Natural killer cell treated with Interleukin-12 subunit alpha and Interleukin-12 subunit beta and Interleukin-15 and Interleukin-18, amount 100 ng/mL, for 72 hours (primary cell): Measurements from ENCODE around the gene SWSAP1. TPM values are rescaled to one million over a fixed set of nuclear protein-coding genes. Genes with fewer than 3 reads are reported as not detected.
"Not testable (repeated sequence)": the region's sequence is repeated elsewhere in the genome, so short reads cannot be mapped to it uniquely, and the experiment has no call there.

Experiments used
- ATAC-seq, 2 donors: fragments of 150-1000 bp; cut with Tn5 transposase in 1 of 2; sonication (Bioruptor Pico), chemical (Tn5 transposase) in 1 of 2; 2 replicates each; pipeline ENCODE4 v1.10.0; 2021
- DNase-seq: peaks from one replicate; pipeline ENCODE4 v3.0.0; 2022; ENCODE audit warnings: low spot score
- H3K27ac Mint-ChIP-seq, 2 donors: 1 replicate in 1 of 2; 2 replicates in 1 of 2; pipeline ENCODE4 v1.8.0; 2022; ENCODE audit warnings: mixed read lengths in 2 of 2, mild to moderate bottlenecking in 1 of 2, moderate library complexity in 1 of 2
- H3K27me3 Mint-ChIP-seq, 2 donors: 1 replicate in 1 of 2; 2 replicates in 1 of 2; pipeline ENCODE4 v1.8.0; 2022; ENCODE audit warnings: mixed read lengths in 2 of 2
- H3K36me3 Mint-ChIP-seq: one replicate; pipeline ENCODE4 v1.8.0; 2022; ENCODE audit warnings: mixed read lengths
- H3K4me1 Mint-ChIP-seq, 2 donors: 1 replicate in 1 of 2; 2 replicates in 1 of 2; pipeline ENCODE4 v1.8.0; 2022; ENCODE audit warnings: low read depth in 2 of 2, mixed read lengths in 2 of 2, mild to moderate bottlenecking in 1 of 2
- H3K4me3 Mint-ChIP-seq: one replicate; pipeline ENCODE4 v1.8.0; 2022; ENCODE audit warnings: mixed read lengths
- H3K9me3 Mint-ChIP-seq: 2 replicates; pipeline ENCODE4 v1.8.0; 2022; ENCODE audit warnings: mixed read lengths
- total RNA-seq, 2 donors: library from RNA; stranded (reverse); gene quantifications; one replicate each; pipeline ENCODE4 v1.2.3, GENCODE V29; 2022

Gene SWSAP1
- total RNA-seq, 2 donors from 2014 or later = 1.6 to 3.0 TPM

- H3K27me3 Mint-ChIP-seq = peaks cover 8 to 11% of the 10 kb centered on the region in 2 donors
- peak in 1 of 2 donors; percentile 40 for ATAC-seq
- peak; percentile 41 for DNase-seq
- no peak overlapping the region for H3K4me3 Mint-ChIP-seq
- H3K27ac Mint-ChIP-seq = no peak overlapping the region
- H3K4me1 Mint-ChIP-seq = no peaks in the 10 kb centered on the region
- H3K9me3 Mint-ChIP-seq = no peaks in the 10 kb centered on the region
- H3K36me3 Mint-ChIP-seq = no peaks in the 10 kb centered on the region
Measured at GRCh38 chr19:11399667-11400066, 25.2 kb downstream of the SWSAP1 start.

- no peaks in the 10 kb centered on the region for H3K4me1 Mint-ChIP-seq
- no peaks in the 10 kb centered on the region for H3K9me3 Mint-ChIP-seq
- H3K27ac Mint-ChIP-seq = no peak overlapping the region
- H3K27me3 Mint-ChIP-seq = peaks cover 0 to 6% of the 10 kb centered on the region in 2 donors
- DNase-seq (no peak), ATAC-seq (no peak)
- no peak overlapping the region for H3K4me3 Mint-ChIP-seq
- no peaks in the 10 kb centered on the region for H3K36me3 Mint-ChIP-seq
Measured at GRCh38 chr19:11400798-11401197, 26.3 kb downstream of the SWSAP1 start.

GRCh38 chr19:11401808-11402543 is 27.5 kb downstream of the SWSAP1 start:
- H3K27me3 Mint-ChIP-seq = peaks cover 0 to 6% of the 10 kb centered on the region in 2 donors
- DNase-seq (peak; percentile 58), ATAC-seq (no peak)
- no peaks in the 10 kb centered on the region for H3K9me3 Mint-ChIP-seq
- H3K4me1 Mint-ChIP-seq = no peaks in the 10 kb centered on the region
- no peaks in the 10 kb centered on the region for H3K36me3 Mint-ChIP-seq
- H3K4me3 Mint-ChIP-seq = no peak overlapping the region
- H3K27ac Mint-ChIP-seq = no peak overlapping the region

GRCh38 chr19:11404588-11405222 is 30.2 kb downstream of the SWSAP1 start:
- DNase-seq (peak; percentile 6), ATAC-seq (no peak)
- no peaks in the 10 kb centered on the region for H3K4me1 Mint-ChIP-seq
- no peak overlapping the region for H3K4me3 Mint-ChIP-seq
- H3K36me3 Mint-ChIP-seq = no peaks in the 10 kb centered on the region
- no peak overlapping the region for H3K27ac Mint-ChIP-seq
- H3K27me3 Mint-ChIP-seq = peaks cover 0 to 5% of the 10 kb centered on the region in 2 donors
- no peaks in the 10 kb centered on the region for H3K9me3 Mint-ChIP-seq

GRCh38 chr19:11405846-11406643 is 31.6 kb downstream of the SWSAP1 start:
- DNase-seq = peak; percentile 59
- no peak overlapping the region for H3K4me3 Mint-ChIP-seq

GRCh38 chr19:11406703-11407236 is 32.3 kb downstream of the SWSAP1 start:
- H3K27me3 Mint-ChIP-seq, H3K9me3 Mint-ChIP-seq, H3K4me3 Mint-ChIP-seq, H3K4me1 Mint-ChIP-seq, H3K27ac Mint-ChIP-seq, H3K36me3 Mint-ChIP-seq: not testable (repeated sequence)
- ATAC-seq (peak in 1 of 2 donors; percentile 11), DNase-seq (peak; percentile 8)

More at GRCh38 chr19:11405846-11406643, 31.6 kb downstream of the SWSAP1 start:
- no peaks in the 10 kb centered on the region for H3K4me1 Mint-ChIP-seq
- H3K9me3 Mint-ChIP-seq = no peaks in the 10 kb centered on the region
- no peaks in the 10 kb centered on the region for H3K36me3 Mint-ChIP-seq
- peak in 1 of 2 donors; percentile 53 for ATAC-seq
- peaks cover 0 to 7% of the 10 kb centered on the region in 2 donors for H3K27me3 Mint-ChIP-seq
- no peak overlapping the region for H3K27ac Mint-ChIP-seq

- Mint-ChIP-seq H3K36me3 (no peaks in the 10 kb centered on the region), H3K9me3 (no peaks in the 10 kb centered on the region), H3K4me1 (no peaks in the 10 kb centered on the region), H3K27me3 (peaks cover 0 to 7% of the 10 kb centered on the region in 2 donors), H3K4me3 (no peak overlapping the region), H3K27ac (no peak overlapping the region)
- ATAC-seq = no peak
- DNase-seq = peak; percentile 29
Measured at GRCh38 chr19:11408591-11408990, 34.1 kb downstream of the SWSAP1 start.

GRCh38 chr19:11410682-11411081 is 36.2 kb downstream of the SWSAP1 start:
- H3K27me3 Mint-ChIP-seq = peaks cover 0 to 7% of the 10 kb centered on the region in 2 donors
- H3K4me1 Mint-ChIP-seq = no peaks in the 10 kb centered on the region
- peak; percentile 8 for DNase-seq
- no peaks in the 10 kb centered on the region for H3K36me3 Mint-ChIP-seq
- ATAC-seq = no peak
- H3K9me3 Mint-ChIP-seq = no peaks in the 10 kb centered on the region
- H3K4me3 Mint-ChIP-seq = no peak overlapping the region
- H3K27ac Mint-ChIP-seq = no peak overlapping the region

- H3K27me3 Mint-ChIP-seq = peaks cover 17 to 21% of the 10 kb centered on the region in 2 donors
- DNase-seq (no peak), ATAC-seq (no peak)
- H3K27ac Mint-ChIP-seq = no peak overlapping the region
- no peak overlapping the region for H3K4me3 Mint-ChIP-seq
- no peaks in the 10 kb centered on the region for H3K36me3 Mint-ChIP-seq
- H3K4me1 Mint-ChIP-seq = no peaks in the 10 kb centered on the region
- H3K9me3 Mint-ChIP-seq = no peaks in the 10 kb centered on the region
Measured at GRCh38 chr19:11414544-11414943, 40.1 kb downstream of the SWSAP1 start.

GRCh38 chr19:11416346-11417052 is 42.0 kb downstream of the SWSAP1 start:
- no peaks in the 10 kb centered on the region for H3K9me3 Mint-ChIP-seq
- ATAC-seq (peak in 1 of 2 donors; percentile 6), DNase-seq (peak; percentile 39)
- H3K4me1 Mint-ChIP-seq = peaks cover 9 to 10% of the 10 kb centered on the region in 2 donors
- peaks cover 22 to 33% of the 10 kb centered on the region in 2 donors for H3K27me3 Mint-ChIP-seq
- no peak overlapping the region for H3K27ac Mint-ChIP-seq
- H3K4me3 Mint-ChIP-seq = no peak overlapping the region
- no peaks in the 10 kb centered on the region for H3K36me3 Mint-ChIP-seq

GRCh38 chr19:11418094-11418548 is 43.7 kb downstream of the SWSAP1 start:
- DNase-seq = no peak
- ATAC-seq = no peak
- H3K36me3 Mint-ChIP-seq = no peaks in the 10 kb centered on the region
- peaks cover 17 to 18% of the 10 kb centered on the region in 2 donors for H3K4me1 Mint-ChIP-seq
- H3K27ac Mint-ChIP-seq = no peak overlapping the region
- peaks cover 29 to 41% of the 10 kb centered on the region in 2 donors for H3K27me3 Mint-ChIP-seq
- H3K9me3 Mint-ChIP-seq = no peaks in the 10 kb centered on the region
- H3K4me3 Mint-ChIP-seq = no peak overlapping the region

- peaks cover 23 to 25% of the 10 kb centered on the region in 2 donors for H3K4me1 Mint-ChIP-seq
- no peaks in the 10 kb centered on the region for H3K36me3 Mint-ChIP-seq
- peaks cover 35 to 49% of the 10 kb centered on the region in 2 donors for H3K27me3 Mint-ChIP-seq
- peak; percentile 54 for DNase-seq
- H3K27ac Mint-ChIP-seq = no peak within 1 kb of the TSS
- no peaks in the 10 kb centered on the region for H3K9me3 Mint-ChIP-seq
- no peak within 1 kb of the TSS for H3K4me3 Mint-ChIP-seq
- ATAC-seq = no peak
Measured at GRCh38 chr19:11418549-11419506, 44.4 kb downstream of the SWSAP1 start, which contains the start of gene RGL3. RGL3 (minus strand) TSS chr19:11419314; CDS start chr19:11419278, 36 bp downstream.
